Measurements from ENCODE around the gene MB21D2.

The MB21D2 gene

DNA sequence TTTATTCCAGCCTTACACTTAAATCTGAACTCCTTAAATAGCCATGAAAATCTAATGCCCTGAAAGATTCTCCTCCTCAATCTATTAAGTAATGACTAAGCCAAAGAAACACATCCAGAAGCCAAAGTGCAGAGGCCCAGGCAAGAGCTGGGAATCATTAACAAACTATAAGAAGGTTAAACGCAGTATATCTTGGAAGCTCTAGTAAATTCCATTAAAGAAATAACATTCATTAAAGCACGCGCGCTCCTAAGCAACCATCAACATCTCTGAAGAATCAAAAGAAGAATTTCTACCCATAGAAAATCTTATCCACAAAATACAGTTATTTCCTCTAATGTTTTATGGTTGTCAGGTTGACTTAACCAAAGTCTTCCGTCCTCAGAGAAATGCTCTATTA is 29.5 kb downstream of the MB21D2 start:
- no peak for DNase-seq

DNA sequence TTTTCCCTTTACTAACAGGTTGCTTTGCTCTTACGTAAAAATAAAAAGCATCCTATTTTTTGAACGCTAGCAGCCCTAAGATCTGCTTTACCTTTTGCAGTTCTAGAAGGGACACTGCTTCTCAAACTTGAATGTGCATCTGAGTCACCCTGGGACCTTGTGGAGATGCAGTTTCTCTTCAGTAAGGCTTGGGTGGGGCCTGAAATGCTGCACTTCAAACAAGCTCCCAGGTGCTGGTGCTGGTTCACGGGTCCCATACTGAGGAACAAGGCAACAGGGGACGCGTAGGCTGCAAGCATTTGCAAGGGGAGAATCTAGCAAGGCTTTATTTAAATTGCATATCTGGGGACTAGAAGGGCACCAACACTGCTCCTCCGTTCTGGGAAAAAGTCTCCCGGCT is 30.0 kb downstream of the MB21D2 start:
- DNase-seq = no peak

DNA sequence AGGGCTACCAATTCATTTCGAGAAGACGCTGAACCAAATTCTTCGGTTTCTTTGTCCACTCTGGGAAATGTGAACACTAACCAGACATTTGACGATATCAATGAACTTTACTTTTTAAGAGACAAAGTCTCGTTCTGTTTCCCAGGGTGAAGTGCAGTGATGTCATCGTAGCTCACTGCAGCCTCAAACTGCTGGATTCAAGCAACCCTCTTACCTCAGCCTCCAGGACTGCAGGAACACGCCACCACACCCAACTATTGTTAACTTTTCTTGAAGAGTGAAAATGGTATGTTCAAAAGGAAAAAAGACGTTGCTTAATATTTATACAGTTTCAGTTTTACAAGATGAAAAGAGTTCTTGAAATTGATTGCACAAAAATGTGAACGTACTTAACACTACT is 30.6 kb downstream of the MB21D2 start:
- DNase-seq = no peak

DNA sequence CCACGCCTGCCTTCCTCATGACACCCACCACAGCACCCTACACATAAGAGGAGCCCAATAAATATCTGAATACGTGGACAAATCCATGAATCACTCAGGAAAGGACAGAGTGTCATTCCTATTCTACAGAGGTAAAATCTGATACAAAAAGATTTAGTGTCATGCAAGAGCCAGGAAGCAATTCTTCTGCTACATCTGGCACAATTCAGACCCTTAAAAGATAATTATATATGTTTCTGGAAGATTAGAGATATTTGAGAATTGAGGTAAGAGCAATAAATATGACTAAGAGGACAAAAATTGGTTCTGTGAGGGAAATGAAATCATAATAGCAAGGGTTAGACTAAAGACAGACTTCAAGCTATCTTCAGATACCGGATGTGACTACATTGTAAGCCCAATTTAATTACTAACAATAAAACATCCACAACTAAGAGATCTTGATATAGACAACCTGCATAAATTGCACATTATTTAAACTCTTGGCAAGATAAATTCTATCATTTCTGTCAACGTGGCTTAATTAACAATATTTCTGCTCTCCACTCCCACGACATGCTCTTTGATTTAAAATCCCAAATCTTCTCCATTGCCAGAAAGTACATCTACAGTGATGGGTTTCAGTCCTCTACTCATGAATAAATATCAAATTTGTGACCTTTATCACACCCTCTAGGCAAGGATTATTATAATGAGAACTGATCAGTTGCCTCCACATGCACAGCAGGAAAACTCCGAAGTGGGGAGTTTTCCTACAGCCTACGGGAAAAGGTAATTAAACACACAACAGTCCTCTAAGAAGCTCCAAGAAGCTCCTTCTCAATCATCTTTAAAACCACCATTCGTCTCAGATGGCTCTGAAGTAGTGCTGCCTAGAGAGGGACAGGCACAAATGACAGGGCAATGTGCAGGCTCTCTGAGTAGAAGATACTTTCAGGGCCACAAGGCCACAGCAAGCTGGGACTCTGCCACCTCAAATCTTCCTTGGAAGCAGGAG is 32.6 kb downstream of the MB21D2 start:
- DNase-seq = no peak

DNA sequence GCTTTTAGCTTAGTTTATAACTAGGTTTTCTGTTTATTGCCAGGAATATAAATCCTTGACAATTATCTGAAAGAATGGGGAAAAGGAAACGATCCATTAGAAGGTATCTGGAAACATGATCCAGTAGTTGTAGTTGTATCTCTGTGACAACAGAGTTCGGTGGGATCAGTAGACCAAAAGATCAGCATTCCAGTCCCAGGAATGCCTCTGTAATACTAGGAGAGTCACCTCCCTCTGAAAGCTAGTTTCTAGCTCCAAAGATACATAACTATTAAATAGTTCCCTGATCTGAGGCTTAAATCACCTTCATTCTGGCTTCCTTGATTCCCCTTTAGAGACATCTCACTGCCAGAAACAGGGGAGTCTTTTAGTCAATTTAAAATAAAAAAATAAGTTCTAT is 34.1 kb downstream of the MB21D2 start:
- DNase-seq = no peak

DNA sequence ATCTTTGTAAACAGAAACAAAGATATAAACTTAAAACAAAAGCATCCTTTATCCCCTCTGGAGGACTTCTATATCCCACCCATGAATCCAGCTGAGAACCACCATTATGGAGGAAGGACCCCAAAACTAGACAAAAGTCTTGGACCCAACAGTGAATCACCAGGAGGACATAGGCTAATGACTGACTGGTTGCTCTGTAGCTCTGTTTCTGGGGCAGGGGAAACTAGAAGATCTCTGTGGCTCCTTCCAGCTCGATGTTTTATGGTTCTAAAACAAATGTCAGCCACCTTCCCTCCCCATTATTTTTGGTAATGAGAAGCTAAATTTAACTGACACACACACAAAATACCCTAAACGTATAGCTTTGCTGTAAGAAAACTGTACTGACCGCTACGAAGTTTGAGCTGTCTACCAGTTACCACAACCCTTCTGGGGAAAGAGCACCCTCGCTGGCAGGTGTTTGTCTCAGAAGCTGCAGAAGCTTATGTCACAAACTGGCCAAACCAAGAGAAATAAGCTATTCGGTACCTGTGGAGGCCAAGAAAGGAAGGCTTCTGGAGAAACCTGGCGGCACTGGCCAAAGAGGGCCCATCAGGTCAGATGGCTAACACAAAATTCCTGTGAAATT is 36.4 kb downstream of the MB21D2 start:
- DNase-seq = no peak

DNA sequence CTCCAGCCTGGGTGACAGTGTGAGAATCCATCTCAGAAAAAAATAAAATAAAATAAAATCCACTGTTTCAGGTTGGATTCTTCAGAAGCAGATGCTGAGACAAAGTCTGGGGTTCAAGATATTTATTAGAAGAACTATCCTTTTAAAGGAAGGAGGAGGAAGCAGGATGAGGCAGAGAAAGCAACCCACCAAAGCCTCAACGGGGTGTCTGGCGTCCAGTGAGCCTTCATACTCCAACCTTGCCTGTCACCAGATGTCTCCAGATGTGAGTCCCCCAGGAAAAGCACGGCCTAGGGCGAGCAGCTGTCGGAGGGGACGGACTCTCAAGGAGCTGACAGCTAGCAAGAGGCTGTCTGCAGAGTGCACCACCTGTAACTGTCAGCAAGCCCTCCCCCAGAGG is 37.3 kb downstream of the MB21D2 start:
- no peak for DNase-seq

DNA sequence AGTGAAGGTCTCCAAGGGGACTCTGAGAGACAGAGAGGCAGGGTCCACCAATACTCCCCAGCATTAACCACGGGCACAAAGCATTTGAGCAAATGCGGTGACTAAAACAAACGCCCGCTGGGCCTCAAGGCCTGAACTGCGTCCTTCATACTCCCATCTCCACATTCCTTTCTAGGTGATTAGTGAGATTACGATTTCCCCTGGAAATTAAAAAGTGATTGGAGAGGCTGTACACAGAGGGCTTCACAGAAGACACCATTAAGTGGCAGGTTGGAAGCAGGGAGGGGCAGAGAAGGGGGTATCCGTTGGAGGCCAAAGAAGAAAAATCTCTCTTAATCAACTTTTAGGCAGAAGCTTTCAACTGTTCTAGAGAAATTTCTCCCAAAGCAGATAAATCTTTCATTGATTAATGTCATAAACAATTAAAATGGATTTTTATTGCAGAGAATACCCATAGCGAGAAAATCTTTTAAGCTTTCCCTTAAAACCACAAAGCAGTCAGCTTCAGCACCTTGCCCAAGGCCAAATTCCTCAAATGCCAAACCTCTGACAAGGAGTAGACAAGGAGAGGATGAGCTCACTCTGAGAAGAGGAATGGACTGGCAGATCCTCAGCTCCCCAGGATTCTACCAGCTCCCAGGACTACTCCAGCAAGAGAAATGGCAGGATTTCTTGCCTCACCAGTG is 38.2 kb downstream of the MB21D2 start:
- DNase-seq = no peak

DNA sequence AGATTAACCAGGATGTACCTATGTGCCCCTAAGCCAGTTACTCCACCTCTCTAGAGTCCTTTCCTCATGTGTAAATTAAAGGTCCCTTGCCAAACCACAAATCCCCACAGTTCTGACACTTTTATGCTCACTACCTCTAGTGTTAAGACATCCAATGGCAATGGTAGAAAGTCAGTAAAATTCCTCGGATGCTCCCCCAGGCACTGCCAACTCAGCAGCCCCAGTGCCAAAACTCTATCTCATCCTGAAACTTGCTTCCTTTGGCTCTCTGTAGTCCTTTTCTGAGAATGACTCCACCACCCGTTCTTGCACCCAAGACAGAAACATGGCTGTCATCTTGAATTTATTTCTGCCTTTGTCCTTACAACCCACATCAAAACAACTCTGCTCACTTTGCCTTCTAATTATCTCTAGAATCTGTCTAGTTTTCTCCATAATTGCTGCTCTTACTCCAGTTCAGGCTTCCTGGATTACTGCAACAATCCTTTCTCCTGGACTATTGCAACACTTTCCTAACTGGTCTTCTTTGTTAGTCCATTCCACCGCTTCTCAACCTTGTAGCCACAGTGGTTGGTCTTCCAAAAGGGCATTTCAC is 41.6 kb downstream of the MB21D2 start:
- DNase-seq = no peak

DNA sequence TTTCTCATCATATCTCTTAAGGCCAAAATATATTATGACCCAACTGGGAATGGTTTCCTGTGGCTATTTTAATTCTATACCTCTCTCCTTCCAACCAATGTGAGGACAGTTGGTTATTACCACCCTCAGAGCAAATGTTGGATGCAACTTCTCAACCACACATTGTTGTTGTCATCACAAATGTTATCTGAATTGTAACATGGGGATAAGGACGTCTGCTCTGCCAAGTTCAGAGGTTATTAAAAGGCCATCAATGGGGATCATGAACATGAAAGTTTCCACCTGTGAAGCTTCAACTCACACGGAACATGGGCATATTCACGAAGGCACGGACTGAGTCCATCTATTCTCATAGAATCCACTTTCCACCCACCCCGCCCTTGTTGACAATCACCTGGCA is 46.8 kb downstream of the MB21D2 start:
- DNase-seq = no peak

DNA sequence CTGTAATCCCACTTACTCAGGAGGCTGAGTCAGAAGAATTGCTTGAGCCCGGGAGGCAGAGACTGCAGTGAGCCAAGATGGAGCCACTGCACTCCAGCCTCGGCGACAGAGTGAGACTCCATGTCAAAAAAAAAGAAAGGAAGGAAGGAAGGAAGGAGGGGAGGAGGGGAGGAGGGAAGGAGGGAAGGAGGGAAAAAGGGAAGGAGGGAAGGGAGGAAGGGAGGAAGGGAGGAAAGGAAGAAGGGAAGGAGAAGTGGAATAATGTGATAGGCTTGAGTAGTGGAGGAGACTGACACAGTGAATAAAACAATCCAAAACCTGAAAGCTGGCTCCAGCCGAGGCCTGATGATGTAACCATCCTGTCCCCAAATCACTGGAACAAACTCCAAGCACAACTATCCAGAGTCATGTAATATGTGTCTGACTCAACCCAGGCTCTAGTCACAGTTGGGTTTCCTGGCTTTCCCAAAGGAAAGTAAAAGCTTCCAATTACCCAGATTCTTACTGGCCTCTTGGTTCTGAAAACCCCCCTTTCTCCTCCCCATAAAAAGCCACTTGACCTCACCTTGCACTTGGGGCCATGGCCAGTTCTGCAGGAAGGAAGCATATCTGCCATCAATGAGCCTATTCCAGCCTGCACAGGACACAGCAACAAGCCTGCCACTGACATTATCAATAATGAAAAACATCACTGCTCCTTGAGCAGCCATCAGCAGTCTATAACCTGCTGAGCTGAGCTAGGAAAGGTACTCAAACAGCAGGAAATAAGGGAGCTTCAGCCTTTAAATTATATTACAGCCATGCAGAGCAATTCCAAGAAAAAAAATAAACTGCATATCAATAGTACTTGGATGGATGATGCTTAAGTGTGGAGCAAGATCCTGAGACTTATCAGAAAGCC is 48.3 kb downstream of the MB21D2 start:
- DNase-seq = no peak

DNA sequence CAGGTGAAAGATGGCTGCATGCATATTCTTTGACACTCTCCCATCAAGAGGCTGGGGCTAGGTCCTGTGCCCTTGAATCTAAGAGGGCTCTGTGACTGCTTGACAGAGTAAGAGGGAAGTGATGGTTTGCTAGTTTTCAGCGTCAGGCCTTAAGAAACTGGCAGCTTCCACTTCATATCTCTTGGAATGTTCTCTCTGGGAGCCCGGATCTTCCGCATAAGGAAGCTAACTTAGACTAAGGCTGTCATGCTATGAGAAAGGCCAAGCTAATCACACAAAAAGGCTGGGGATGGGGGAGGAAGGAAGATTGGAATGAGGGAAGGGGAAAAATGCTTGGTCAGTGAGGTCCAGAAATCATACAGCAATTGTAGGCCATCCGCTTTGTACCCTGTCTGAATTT is 50.0 kb downstream of the MB21D2 start:
- no peak for DNase-seq

DNA sequence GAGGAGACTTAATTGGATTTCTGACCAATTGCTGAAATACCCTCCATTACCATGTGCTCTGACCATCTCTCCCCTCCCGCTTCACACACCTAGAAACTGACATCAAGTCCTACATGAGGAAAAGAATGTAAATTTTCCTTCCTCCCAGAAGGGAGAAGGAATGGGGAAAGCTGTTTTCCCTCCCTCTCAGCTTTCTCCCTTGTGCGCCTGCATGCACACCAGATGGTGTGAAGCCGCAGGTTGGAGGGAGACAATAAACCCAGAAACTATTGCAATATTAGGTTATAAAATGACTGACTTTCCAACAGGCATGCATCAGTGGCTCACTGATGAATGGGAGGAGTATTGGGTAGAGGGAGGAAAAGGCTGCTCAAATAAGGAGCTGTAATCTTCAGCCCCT is 50.9 kb downstream of the MB21D2 start:
- no peak for DNase-seq

DNA sequence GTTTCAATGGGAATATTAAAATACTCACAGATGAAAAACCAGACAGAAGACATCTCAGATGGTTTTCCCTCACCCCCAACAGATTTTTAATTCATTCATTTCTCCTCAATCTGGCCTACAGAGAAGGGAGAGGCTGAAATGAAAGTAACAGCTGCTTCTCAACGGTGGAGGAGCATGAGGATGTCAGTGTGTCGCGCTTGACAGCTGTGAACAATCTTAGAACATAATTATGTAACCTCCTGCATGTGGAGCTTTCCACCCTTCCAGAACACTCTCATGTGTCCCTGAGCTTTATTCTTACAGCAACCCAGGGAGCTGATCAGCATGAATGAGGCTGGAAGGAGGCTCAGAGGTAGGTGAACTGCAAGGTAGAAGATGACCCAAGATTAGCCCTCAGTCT is 52.7 kb downstream of the MB21D2 start:
- DNase-seq = no peak

DNA sequence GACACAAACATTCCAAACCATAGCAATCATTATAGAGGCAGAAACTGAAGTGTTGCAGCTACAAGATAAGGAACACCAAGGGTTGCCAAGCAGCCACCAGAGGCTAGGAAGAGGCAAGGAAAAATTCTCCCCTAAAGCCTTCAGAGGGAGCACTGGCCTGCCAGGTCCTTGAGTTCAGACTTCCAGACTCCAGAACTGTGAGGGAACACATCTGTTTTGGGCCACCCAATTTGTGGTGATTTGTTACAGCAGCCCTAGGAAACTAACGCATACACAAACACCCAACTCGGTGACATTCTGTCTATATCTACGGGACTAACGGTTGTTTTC is 54.6 kb downstream of the MB21D2 start:
- no peak for DNase-seq

DNA sequence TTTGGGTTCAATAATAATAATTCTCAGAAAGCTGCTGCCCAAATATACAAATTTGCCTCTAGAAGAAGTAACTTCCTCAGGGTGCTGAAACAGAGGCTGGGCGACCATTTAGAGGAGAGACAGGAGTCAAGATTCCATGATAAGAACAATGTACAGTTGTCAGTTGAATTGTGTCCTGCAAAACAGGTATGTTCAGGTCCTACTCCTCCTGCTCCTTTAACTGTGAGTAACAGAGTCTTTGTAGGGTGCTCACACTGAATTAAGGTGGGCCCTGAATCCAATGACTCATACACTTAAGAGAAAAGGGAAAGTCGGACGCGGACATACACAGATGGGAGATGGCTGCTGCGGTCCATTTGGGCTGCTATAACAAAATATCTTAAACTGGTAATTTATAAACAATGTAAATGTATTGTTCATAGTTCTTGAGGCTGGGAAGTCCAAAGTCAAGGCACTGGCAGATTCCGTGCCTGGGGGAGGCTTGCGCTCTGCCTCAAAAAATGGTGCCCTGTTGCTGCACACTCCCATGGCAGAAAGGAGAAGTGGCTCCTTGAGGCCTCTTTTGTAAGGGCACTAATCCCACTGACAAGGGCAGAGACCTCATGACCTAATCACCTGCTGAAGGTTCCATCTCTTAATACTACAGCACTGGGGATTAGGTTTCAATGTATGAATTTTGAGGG is 55.1 kb downstream of the MB21D2 start:
- no peak for DNase-seq

DNA sequence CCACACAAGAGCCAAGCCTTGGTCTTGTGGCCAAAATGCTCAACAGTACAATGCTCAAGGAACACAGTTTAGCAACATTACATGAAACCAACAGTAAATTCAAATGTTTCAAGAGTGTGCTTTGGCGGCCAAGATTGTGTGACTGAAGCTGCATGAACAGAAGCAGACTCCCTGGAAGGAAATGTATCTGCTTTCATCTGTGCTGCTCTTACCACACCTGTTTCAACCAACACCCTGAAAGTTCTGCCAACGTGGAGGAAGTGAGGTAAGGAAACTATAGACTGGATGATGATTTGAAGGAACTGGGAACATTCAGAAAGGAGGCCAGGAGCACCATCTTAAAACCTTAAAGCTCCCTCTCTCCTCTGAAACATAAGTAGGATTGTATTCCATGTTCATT is 55.7 kb downstream of the MB21D2 start:
- no peak for DNase-seq

DNA sequence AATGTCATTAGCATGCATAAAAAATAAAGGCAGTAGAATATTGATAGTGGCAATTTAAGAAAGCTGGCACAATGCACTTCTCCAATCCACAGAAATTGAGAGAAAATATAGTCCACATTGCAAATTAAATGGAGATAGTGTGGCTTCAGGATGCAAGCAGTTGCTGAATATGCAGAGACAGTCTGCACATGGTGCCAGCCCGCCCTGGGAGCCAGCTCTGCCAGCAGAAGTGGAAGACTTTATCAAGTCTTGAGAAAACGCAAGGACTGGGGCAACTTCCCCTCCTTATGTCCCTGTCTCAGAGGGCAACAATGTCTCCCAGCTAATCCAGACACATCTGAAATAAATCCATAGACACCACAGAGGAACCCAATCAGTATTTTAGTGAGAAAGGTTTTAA is 57.2 kb downstream of the MB21D2 start:
- no peak for DNase-seq

DNA sequence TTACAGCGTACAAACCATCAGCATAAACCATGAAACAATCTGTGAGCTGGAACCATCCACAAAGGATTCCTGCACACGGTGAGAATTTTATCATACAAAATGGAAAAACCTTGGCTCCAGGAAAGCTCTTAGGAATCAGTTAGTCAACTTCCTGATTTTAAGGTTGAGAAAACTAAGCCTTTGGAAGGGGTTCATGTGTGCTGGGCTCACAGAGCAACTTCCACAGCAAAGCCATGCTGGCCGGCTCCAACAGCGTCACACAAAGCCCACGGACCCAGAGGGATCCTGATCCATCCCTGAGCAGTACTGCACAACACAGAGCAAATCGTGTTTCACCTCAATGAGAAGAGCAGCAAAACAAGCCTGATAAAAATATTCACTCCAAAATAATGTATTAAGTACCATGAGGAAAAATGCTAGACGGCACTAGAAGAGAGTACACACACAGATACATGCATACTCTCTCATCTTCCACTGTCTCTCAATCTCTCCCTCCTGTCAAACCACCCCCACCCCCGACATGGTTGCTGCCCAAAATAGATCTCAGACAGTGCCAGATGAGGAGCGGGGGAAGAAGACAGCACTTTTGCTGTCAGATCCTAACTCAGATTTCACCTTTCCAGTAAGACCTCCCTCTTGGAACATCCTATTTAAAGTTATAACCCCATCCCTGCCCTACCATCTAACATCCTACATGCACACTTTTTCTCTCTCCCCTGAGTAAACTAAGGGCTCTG is 58.6 kb downstream of the MB21D2 start:
- no peak for DNase-seq

DNA sequence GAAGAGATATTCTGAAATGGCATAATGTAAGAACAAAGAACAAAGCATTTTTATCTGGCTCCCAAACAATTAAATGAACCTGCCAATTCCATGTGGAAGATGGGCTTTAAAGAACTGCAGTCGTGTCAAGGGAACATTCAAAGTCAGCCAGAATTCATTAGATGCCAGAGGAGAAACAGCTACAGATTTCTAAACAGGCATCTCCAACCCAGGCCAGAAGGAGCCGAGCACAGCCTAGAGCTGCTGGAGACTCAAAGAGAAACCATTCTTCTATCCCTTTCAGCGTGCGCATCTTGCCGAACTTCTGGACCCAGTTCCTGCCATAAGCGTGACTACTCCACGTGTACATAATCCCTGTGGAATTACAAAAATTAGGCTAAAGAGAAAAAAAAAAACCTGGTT is 60.4 kb downstream of the MB21D2 start:
- DNase-seq = no peak

DNA sequence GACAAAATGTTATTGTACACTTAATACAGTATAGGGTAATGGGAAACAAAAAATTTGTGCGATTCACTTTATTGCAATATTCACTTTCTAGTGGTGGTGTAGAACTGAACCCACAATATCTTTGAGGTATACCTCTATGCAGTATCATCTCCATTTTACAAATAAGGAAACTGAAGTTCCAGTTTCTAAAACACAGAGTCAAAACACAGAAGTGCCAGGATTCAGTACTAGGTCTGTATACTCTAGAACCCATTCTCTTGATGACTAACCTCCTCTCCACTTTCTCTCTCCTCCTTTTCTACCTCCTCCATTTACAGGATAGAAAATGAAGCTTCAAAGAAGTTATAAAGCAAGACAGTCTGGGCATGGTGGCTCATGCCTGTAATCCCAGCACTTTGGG is 62.2 kb downstream of the MB21D2 start:
- no peak for DNase-seq
